ENCODE data around the gene IGHMBP2. TPM values are rescaled to one million over a fixed set of nuclear protein-coding genes. Genes with fewer than 3 reads are reported as not detected.
"Not testable (repeated sequence)": the region's sequence is repeated elsewhere in the genome, so short reads cannot be mapped to it uniquely, and the experiment has no call there.

IGHMBP2 gene
- total RNA-seq, 4 donors from 2014 or later: 15.5 to 22.3 (median 18.1) TPM

GRCh38 chr11:68970921-68971636, 67.4 kb downstream of the IGHMBP2 start:
- no peaks in the 10 kb centered on the region for H3K4me1 ChIP-seq
- no peak for ATAC-seq
- H3K4me3 ChIP-seq: no peak overlapping the region
- intact Hi-C loops (cut with DNase I; ENCODE audit: low total_unique reads): no loop called here
- no peak for DNase-seq
- in situ Hi-C loops (cut with MboI; ENCODE audit: low sequenced_read_pairs in 4 of 4): no loop called here
- no peak for TF ChIP-seq POLR2A (IDR thresholded peaks at IDR 0.05)
- no peak for TF ChIP-seq CTCF (IDR thresholded peaks at IDR 0.05 in 4 of 5, conservative IDR thresholded peaks at IDR 0.05 in 1 of 5)
- H3K27ac ChIP-seq: no peak overlapping the region
- H3K36me3 ChIP-seq: no peaks in the 10 kb centered on the region
- peaks cover 0 to 9% (median 0%) of the 10 kb centered on the region in 3 donors for H3K27me3 ChIP-seq
- no peaks in the 10 kb centered on the region for H3K9me3 ChIP-seq

GRCh38 chr11:68973219-68973618, 69.5 kb downstream of the IGHMBP2 start:
- H3K36me3 ChIP-seq: no peaks in the 10 kb centered on the region
- peaks cover 0 to 5% of the 10 kb centered on the region in 2 donors for H3K4me1 ChIP-seq
- in situ Hi-C loops (cut with MboI; ENCODE audit: low sequenced_read_pairs in 4 of 4): no loop called here
- no peaks in the 10 kb centered on the region for H3K27me3 ChIP-seq
- no peak for TF ChIP-seq POLR2A (IDR thresholded peaks at IDR 0.05)
- TF ChIP-seq CTCF (IDR thresholded peaks at IDR 0.05 in 4 of 5, conservative IDR thresholded peaks at IDR 0.05 in 1 of 5): no peak
- intact Hi-C loops (cut with DNase I; ENCODE audit: low total_unique reads): no loop called here
- ATAC-seq (no peak), DNase-seq (no peak)
- no peaks in the 10 kb centered on the region for H3K9me3 ChIP-seq
- H3K4me3 ChIP-seq: no peak overlapping the region
- H3K27ac ChIP-seq: no peak overlapping the region

GRCh38 chr11:68973706-68974105, 70.0 kb downstream of the IGHMBP2 start:
- H3K27ac ChIP-seq; DNase-seq; in situ Hi-C loops (cut with MboI; ENCODE audit: low sequenced_read_pairs in 4 of 4); H3K4me1 ChIP-seq; H3K36me3 ChIP-seq; H3K9me3 ChIP-seq; H3K27me3 ChIP-seq; intact Hi-C loops (cut with DNase I; ENCODE audit: low total_unique reads); ATAC-seq; H3K4me3 ChIP-seq: not testable (repeated sequence)

GRCh38 chr11:68974421-68975194, 70.9 kb downstream of the IGHMBP2 start:
- intact Hi-C loops (cut with DNase I; ENCODE audit: low total_unique reads) (no loop called here), in situ Hi-C loops (cut with MboI; ENCODE audit: low sequenced_read_pairs in 4 of 4) (no loop called here)
- ATAC-seq: no peak
- peaks cover 0 to 14% of the 10 kb centered on the region in 2 donors for H3K4me1 ChIP-seq
- no peak overlapping the region for H3K4me3 ChIP-seq
- H3K27me3 ChIP-seq: no peaks in the 10 kb centered on the region
- no peak overlapping the region for H3K27ac ChIP-seq
- DNase-seq: no peak
- no peaks in the 10 kb centered on the region for H3K9me3 ChIP-seq
- TF ChIP-seq POLR2A (IDR thresholded peaks at IDR 0.05): no peak
- no peak for TF ChIP-seq CTCF (IDR thresholded peaks at IDR 0.05 in 4 of 5, conservative IDR thresholded peaks at IDR 0.05 in 1 of 5)
- H3K36me3 ChIP-seq: no peaks in the 10 kb centered on the region

- Histone ChIP-seq H3K27me3 (no peaks in the 10 kb centered on the region), H3K4me1 (peaks cover 0 to 14% of the 10 kb centered on the region in 2 donors), H3K36me3 (no peaks in the 10 kb centered on the region), H3K4me3 (no peak overlapping the region), H3K9me3 (no peaks in the 10 kb centered on the region), H3K27ac (no peak overlapping the region)
- no peak for ATAC-seq
- TF ChIP-seq POLR2A (IDR thresholded peaks at IDR 0.05) (no peak), CTCF (IDR thresholded peaks at IDR 0.05 in 4 of 5, conservative IDR thresholded peaks at IDR 0.05 in 1 of 5) (no peak)
- DNase-seq: no peak
- in situ Hi-C loops (cut with MboI; ENCODE audit: low sequenced_read_pairs in 4 of 4): no loop called here
- intact Hi-C loops (cut with DNase I; ENCODE audit: low total_unique reads): no loop called here
Measured at GRCh38 chr11:68976095-68976494, 72.4 kb downstream of the IGHMBP2 start.

Measured in gastrocnemius medialis (tissue), 4 donors.